ENCODE results near the gene SLC44A4.
"Not testable (repeated sequence)": the region's sequence is repeated elsewhere in the genome, so short reads cannot be mapped to it uniquely, and the experiment has no call there.

Gene SLC44A4

DNA sequence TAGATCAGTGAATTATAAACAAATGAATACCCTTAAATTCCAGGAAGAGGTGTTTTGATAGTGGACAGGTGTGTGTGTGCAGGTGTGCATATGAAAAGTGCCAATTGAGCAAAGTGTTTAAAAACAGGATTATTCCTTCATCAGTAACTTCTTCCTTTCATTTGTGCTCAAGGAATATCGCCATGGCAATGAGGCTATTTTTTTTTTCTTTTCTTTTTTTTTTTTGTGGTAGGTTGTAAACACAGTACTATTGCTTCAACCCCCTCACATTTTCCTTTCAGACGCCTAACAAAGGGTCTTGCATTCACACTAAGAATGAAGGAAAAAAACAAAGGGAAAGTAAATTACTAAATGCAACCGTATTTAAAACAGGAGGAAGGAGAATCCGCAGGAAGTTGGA is 53.2 kb downstream of the SLC44A4 start:
- no peak for DNase-seq

DNA sequence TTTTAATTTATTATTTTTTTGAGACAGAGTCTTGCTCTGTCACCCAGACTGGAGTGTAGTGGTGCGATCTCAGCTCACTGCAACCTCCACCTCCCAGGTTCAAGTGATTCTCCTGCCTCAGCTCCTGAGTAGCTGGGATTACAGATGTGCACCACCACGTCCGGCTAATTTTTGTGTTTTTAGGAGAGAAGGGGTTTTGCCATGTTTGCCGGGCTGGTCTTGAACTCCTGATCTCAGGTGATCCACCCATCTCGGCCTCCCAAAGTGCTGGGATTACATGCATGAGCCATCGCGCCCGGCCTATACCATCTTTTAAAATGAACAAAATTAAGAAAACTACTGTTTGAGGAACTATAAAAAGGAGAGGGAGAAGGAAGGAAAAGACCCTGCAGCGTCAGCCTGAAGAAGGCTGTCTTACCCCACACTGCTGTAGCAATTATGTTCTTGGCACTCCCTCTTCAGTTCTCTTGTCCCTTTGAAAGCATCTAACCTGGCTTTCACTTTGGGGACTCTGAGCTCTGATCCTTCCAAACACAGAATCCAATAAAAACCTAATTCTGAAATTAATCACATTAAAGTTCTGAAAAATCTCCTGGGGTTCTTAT is 55.1 kb downstream of the SLC44A4 start:
- not testable (repeated sequence) for DNase-seq

DNA sequence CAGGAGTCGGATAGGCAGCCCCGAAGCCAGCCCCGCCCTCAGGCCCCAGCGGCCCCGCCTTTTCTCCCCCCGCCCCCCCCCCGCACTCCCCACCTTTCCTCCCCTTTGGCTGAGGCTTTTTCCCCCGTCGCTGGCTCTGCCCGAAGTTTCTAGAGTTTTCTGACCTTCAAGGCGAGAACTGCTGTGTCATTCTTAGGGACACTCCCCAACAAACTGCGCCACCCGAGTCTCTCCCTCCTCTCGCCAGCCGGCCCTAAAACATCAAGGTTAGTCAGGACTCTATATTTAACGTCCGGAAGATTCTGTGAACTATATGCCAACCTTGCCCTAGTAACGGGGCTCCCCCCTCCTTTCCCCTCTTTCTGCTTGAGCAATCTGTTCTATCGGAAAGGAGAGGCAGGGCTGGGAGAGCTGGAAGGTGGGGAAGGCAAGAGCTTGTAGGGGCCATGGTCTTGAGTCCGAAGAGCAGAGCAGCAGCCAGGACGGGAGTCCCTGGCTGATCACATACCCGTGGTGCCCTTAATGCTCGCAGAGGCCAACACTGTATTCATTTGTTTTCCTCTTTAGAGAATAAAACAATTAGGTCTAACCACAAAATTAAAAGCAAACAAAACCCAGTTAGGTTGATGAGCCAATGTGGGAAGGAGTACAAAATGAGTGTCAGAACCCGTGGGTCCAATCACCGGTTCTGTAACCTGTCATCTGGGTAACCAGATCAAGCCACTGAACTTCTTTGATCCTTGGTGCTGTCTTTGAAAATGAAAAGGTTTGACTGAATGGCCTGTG is 56.6 kb downstream of the SLC44A4 start:
- no peak for DNase-seq

DNA sequence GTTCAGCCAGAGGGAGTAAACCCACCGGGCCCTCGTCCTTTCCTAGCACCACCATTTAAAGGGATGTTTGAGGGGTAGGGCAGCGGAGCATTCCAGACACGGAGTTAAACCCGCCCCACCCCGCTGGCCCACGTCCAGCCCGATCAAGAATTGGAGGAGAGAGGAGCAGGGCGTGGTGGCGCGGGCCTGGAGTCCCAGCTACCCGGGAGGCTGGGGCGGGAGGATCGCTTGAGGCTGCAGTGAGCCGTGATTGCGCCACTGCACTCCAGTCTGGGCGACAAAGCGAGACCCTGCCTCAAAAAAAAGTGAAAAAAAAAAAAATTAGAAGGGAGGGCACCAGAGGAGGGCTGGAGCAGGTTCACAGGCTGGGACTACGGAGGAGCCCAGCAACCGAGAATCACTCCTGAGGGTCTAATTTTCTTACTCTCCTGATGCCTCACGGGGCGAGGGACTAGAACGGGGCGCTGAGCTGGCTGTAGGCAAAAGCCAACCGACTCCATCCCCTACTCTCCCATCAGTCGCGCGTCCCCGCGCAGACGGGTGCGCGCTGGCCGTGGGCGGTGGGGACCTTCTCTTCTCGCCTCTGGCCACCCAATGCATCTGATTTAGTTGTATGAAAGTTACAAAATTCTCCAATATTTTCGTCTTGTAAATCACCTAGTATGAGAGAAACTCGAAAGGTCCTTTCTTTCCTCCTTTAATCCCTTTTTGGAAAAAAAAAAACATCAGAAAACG is 57.3 kb downstream of the SLC44A4 start:
- no peak for DNase-seq

DNA sequence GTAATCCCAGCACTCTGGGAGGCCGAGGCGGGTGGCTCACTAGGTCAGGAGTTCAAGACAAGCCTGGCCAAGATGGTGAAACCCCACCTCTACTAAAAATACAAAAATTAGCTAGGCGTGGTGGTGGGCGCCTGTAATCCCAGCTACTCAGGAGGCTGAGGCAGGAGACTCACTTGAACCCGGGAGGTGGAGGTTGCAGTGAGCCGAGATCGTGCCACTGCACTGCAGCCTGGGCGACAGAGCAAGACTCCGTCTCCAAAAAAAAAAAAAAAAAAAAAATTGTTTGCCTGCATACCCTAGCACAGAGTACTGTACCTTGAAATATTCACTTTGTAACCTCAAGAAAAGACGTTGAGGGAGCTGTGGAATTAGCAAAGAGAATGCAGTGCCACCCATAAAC is 58.4 kb downstream of the SLC44A4 start:
- not testable (repeated sequence) for DNase-seq

DNA sequence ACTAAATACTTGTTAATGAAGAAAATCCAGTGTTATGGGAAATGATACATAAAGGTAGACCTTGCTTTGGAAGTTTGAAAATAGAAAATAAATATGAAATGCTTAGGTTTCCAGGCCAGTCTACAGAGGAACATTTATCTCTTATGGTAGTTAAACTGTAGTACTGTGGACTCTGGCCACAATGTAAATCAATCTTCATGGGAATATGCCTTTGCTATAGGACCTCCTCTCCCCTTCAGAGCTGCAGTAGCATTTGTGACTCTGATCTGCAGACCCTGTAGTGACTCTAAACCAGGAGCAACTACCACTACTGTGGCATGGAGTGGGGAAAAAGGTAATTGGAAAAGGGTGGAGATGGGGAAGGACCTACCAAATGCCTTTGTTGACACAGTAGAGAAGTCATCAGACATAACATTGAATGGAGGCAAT is 58.9 kb downstream of the SLC44A4 start:
- no peak for DNase-seq

DNA sequence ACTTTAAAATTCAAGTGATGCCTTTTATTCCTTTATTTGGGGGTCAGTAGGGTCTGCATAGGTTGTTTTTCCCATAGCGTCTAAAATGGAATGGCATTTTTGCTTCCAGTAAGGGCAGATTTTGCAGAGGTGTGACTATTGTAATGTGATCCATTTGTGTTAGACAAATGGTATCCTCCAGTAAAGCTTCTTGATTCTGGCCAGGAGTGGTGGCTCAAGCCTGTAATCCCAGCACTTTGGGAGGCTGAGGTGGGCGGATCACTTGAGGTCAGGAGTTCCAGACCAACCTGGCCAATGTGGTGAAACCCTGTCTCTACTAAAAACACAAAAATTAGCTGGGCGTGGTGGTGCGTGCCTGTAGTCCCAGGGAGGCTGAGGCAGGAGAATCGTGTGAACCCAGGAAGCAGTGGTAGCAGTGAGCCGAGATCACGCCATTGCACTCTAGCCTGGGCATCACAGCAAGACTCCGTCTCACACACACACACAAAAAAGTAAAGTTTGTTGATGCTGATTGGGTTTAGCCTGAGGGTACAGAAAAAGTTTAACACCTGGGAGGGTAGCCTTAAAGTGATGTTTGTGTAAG is 60.8 kb downstream of the SLC44A4 start:
- not testable (repeated sequence) for DNase-seq

DNA sequence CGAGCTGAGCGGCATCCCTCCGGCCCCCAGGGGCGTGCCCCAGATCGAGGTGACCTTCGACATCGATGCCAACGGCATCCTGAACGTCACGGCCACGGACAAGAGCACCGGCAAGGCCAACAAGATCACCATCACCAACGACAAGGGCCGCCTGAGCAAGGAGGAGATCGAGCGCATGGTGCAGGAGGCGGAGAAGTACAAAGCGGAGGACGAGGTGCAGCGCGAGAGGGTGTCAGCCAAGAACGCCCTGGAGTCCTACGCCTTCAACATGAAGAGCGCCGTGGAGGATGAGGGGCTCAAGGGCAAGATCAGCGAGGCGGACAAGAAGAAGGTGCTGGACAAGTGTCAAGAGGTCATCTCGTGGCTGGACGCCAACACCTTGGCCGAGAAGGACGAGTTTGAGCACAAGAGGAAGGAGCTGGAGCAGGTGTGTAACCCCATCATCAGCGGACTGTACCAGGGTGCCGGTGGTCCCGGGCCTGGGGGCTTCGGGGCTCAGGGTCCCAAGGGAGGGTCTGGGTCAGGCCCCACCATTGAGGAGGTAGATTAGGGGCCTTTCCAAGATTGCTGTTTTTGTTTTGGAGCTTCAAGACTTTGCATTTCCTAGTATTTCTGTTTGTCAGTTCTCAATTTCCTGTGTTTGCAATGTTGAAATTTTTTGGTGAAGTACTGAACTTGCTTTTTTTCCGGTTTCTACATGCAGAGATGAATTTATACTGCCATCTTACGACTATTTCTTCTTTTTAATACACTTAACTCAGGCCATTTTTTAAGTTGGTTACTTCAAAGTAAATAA is 61.5 kb downstream of the SLC44A4 start:
- not testable (repeated sequence) for DNase-seq

DNA sequence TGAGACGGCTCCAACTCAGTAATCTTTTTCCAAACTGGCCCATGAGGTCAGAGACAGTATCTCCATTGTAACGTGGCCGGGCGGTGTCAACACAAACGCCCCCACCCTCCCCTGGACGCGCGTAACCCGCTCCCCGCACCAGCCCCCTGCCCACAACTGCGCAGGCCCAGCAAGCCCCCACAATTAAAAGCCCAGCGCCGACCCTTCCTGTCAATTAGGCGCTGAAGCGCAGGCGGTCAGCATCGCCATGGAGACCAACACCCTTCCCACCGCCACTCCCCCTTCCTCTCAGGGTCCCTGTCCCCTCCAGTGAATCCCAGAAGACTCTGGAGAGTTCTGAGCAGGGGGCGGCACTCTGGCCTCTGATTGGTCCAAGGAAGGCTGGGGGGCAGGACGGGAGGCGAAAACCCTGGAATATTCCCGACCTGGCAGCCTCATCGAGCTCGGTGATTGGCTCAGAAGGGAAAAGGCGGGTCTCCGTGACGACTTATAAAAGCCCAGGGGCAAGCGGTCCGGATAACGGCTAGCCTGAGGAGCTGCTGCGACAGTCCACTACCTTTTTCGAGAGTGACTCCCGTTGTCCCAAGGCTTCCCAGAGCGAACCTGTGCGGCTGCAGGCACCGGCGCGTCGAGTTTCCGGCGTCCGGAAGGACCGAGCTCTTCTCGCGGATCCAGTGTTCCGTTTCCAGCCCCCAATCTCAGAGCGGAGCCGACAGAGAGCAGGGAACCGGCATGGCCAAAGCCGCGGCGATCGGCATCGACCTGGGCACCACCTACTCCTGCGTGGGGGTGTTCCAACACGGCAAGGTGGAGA is 63.6 kb downstream of the SLC44A4 start, which contains the start of the genes HSPA1A and HSPA1L:
Gene HSPA1A, plus strand, starts transcription at position 519 of the 814 bp plus-strand sequence. Its CDS starts 214 bp downstream, at position 733.
Gene HSPA1L, minus strand, starts transcription at position 259 of the 814 bp plus-strand sequence. CDS start 3,311 bp downstream, outside the sequence.
- DNase-seq = peak; percentile 82

DNA sequence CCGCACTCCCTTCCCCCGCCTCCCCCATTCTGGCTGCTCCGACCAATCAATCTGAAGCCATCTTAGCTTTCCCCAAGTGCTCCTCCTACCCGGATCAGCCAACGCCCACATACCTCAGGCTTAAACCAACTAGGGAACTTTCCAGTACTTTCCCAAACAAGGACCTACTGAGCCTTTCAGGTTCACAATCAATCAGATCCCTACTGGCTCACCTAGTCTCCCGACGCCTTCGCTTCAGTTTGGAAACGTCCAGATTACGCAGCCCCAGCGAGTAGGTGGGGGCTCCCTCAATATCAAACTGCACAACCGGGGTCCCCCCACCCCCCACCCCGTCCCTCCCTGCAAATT is 64.1 kb downstream of the SLC44A4 start:
- no peak for DNase-seq

DNA sequence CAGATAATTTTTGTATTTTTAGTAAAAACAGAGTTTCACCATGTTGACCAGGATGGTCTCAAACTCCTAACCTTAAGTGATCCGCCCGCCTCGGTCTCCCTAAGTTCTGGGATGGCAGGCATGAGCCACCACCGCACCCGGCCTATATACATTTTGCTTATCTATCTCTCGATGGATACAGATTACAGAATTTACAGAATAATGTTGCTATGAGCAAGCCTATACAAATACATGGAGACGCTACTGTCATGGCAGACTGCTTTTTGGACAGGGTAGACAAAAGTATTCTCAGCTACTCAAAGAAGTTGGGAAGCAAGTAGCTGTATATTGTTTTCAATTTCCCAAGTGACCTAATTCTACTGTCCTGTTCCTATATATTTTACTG is 65.3 kb downstream of the SLC44A4 start:
- no peak for DNase-seq
